HG03354 (cell line): ENCODE results near the gene SPDYE1.

Source experiments
- ATAC-seq: cut with Tn5 transposase; IDR thresholded peaks from one replicate; pipeline ENCODE4 v1.9.1; 2021; ENCODE audit warnings: mild to moderate bottlenecking; ENCODE audit not compliant: unreplicated experiment, poor library complexity, severe bottlenecking

Gene SPDYE1

GRCh38 chr7:44058759-44059218, 61.1 kb downstream of the SPDYE1 start:
- ATAC-seq: no peak

- no peak for ATAC-seq
Measured at GRCh38 chr7:44059219-44060090, 61.8 kb downstream of the SPDYE1 start.
